Central memory CD8-positive, alpha-beta T cell (primary cell): ENCODE data around the gene RNF121.

Source experiments
- ATAC-seq: fragments of 150-1000 bp; cut with Tn5 transposase; replicated peaks from 2 replicates; pipeline ENCODE4 v1.10.0; 2022; ENCODE audit warnings: mild to moderate bottlenecking, moderate FRiP score, moderate number of reproducible peaks; ENCODE audit not compliant: poor library complexity, severe bottlenecking; ENCODE audit errors: extremely low read depth
- DNase-seq, 2 donors: peaks; one replicate each; pipeline ENCODE4 v3.0.0; 2021; ENCODE audit warnings: low spot score in 2 of 2
- H3K27ac Mint-ChIP-seq: one replicate; pipeline ENCODE4 v1.8.0; 2022; ENCODE audit warnings: low read depth, mild to moderate bottlenecking, moderate library complexity, mixed read lengths
- H3K27me3 Mint-ChIP-seq: one replicate; pipeline ENCODE4 v1.8.0; 2022; ENCODE audit warnings: mixed read lengths
- H3K36me3 Mint-ChIP-seq: one replicate; pipeline ENCODE4 v1.8.0; 2022; ENCODE audit warnings: mild to moderate bottlenecking, moderate library complexity, mixed read lengths; ENCODE audit not compliant: insufficient read depth
- H3K4me1 Mint-ChIP-seq: one replicate; pipeline ENCODE4 v1.8.0; 2022; ENCODE audit warnings: mixed read lengths
- H3K4me3 Mint-ChIP-seq: one replicate; pipeline ENCODE4 v1.8.0; 2022; ENCODE audit warnings: mild to moderate bottlenecking, moderate library complexity, mixed read lengths
- H3K9me3 Mint-ChIP-seq: one replicate; pipeline ENCODE4 v1.8.0; 2022; ENCODE audit warnings: mixed read lengths

Gene RNF121

GRCh38 chr11:72040491-72041363 is 111.9 kb downstream of the RNF121 start:
- Mint-ChIP-seq H3K9me3 (no peaks in the 10 kb centered on the region), H3K36me3 (peaks cover 9% of the 10 kb centered on the region), H3K27ac (no peak overlapping the region), H3K4me3 (no peak overlapping the region), H3K4me1 (peaks cover 14% of the 10 kb centered on the region), H3K27me3 (no peaks in the 10 kb centered on the region)
- DNase-seq (peak; percentile 65 to 71), ATAC-seq (peak; percentile 82)

- Mint-ChIP-seq H3K27me3 (no peaks in the 10 kb centered on the region), H3K36me3 (peaks cover 5% of the 10 kb centered on the region), H3K9me3 (no peaks in the 10 kb centered on the region), H3K4me1 (peaks cover 6% of the 10 kb centered on the region), H3K27ac (no peak overlapping the region), H3K4me3 (no peak overlapping the region)
- ATAC-seq (peak; percentile 22), DNase-seq (peak; percentile 17 to 27)
Measured at GRCh38 chr11:72041364-72042063, 112.7 kb downstream of the RNF121 start.

GRCh38 chr11:72042064-72042745 is 113.4 kb downstream of the RNF121 start:
- no peak for ATAC-seq
- H3K36me3 Mint-ChIP-seq: peaks cover 5% of the 10 kb centered on the region
- no peaks in the 10 kb centered on the region for H3K9me3 Mint-ChIP-seq
- H3K4me1 Mint-ChIP-seq: no peaks in the 10 kb centered on the region
- no peaks in the 10 kb centered on the region for H3K27me3 Mint-ChIP-seq
- DNase-seq: no peak
- no peak overlapping the region for H3K4me3 Mint-ChIP-seq
- H3K27ac Mint-ChIP-seq: no peak overlapping the region

- Mint-ChIP-seq H3K9me3 (no peaks in the 10 kb centered on the region), H3K4me3 (no peak overlapping the region), H3K36me3 (peaks cover 10% of the 10 kb centered on the region), H3K4me1 (no peaks in the 10 kb centered on the region), H3K27me3 (no peaks in the 10 kb centered on the region), H3K27ac (no peak overlapping the region)
- DNase-seq (no peak), ATAC-seq (no peak)
Measured at GRCh38 chr11:72045849-72046248, 117.0 kb downstream of the RNF121 start.
